Measurements from ENCODE around the gene EPHA7.

- TF ChIP-seq CTCF (IDR thresholded peaks at IDR 0.05) (no peak), RAD21 (conservative IDR thresholded peaks at IDR 0.05 in 1 of 2, IDR thresholded peaks at IDR 0.05 in 1 of 2) (no peak), REST (IDR thresholded peaks at IDR 0.05) (no peak), HDAC2 (IDR thresholded peaks at IDR 0.05) (no peak), MAFK (IDR thresholded peaks at IDR 0.05; ENCODE audit: partially characterized antibody) (no peak), NFE2L2 (conservative IDR thresholded peaks at IDR 0.05; ENCODE audit: low read length) (no peak), POLR2A (IDR thresholded peaks at IDR 0.05; ENCODE audit: low read length) (no peak), ELK1 (IDR thresholded peaks at IDR 0.05; ENCODE audit: low read depth, low read length) (no peak), EP300 (IDR thresholded peaks at IDR 0.05) (no peak), USF2 (IDR thresholded peaks at IDR 0.05) (no peak)
These were observed 206.3 kb downstream of the EPHA7 start for GRCh38 chr6:93213028-93213427.
